Memory B cell (primary cell): ENCODE results near the gene TRIM42.

Experiments
- ATAC-seq: fragments of 150-1000 bp; cut with Tn5 transposase; 2 replicates; pipeline ENCODE4 v1.10.0; 2021; ENCODE audit warnings: low read depth, mild to moderate bottlenecking, moderate library complexity
- DNase-seq, 2 donors: peaks; one replicate each; pipeline ENCODE4 v3.0.0; 2022; ENCODE audit warnings: low spot score in 2 of 2
- H3K27ac Mint-ChIP-seq: one replicate; pipeline ENCODE4 v1.8.0; 2022; ENCODE audit warnings: mild to moderate bottlenecking, moderate library complexity, mixed read lengths
- H3K27me3 Mint-ChIP-seq: one replicate; pipeline ENCODE4 v1.8.0; 2022; ENCODE audit warnings: mixed read lengths
- H3K36me3 Mint-ChIP-seq: one replicate; pipeline ENCODE4 v1.8.0; 2022; ENCODE audit warnings: mild to moderate bottlenecking, mixed read lengths
- H3K4me1 Mint-ChIP-seq: one replicate; pipeline ENCODE4 v1.8.0; 2022; ENCODE audit warnings: mixed read lengths
- H3K4me3 Mint-ChIP-seq: one replicate; pipeline ENCODE4 v1.8.0; 2022; ENCODE audit warnings: mild to moderate bottlenecking, moderate library complexity, mixed read lengths
- H3K9me3 Mint-ChIP-seq: one replicate; pipeline ENCODE4 v1.8.0; 2022; ENCODE audit warnings: mixed read lengths

TRIM42 gene

DNA sequence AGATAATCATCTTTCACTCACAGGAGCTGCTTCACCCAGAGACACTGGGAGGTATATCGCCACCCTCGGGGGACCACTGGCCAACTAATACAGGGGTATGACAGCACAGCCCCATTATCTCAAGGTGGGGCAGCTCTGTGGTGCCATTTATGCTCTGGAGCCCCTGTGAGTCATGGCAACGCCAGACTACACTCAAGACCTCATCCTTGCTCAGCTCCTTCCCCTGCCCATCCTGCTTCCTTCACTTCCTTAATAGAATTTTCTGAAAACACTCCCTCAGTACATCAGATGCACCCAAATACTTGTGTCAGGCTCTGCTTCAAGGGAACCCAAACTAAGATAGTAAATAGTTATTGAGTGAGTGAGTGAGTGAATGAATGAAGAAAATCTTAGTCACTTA lies 45.7 kb downstream of the TRIM42 start:
- ATAC-seq: no peak
- Mint-ChIP-seq H3K36me3 (no peaks in the 10 kb centered on the region), H3K27me3 (peaks cover 6% of the 10 kb centered on the region), H3K4me1 (no peaks in the 10 kb centered on the region), H3K9me3 (peaks cover 2% of the 10 kb centered on the region), H3K27ac (no peak overlapping the region), H3K4me3 (no peak overlapping the region)
- DNase-seq: no peak

GRCh38 chr3:140724856-140725812 lies 47.3 kb downstream of the TRIM42 start:
- peaks cover 2% of the 10 kb centered on the region for H3K9me3 Mint-ChIP-seq
- H3K4me1 Mint-ChIP-seq: no peaks in the 10 kb centered on the region
- H3K4me3 Mint-ChIP-seq: no peak overlapping the region
- H3K27me3 Mint-ChIP-seq: peaks cover 5% of the 10 kb centered on the region
- DNase-seq (no peak), ATAC-seq (no peak)
- H3K36me3 Mint-ChIP-seq: no peaks in the 10 kb centered on the region
- H3K27ac Mint-ChIP-seq: no peak overlapping the region

- no peaks in the 10 kb centered on the region for H3K36me3 Mint-ChIP-seq
- H3K4me1 Mint-ChIP-seq: no peaks in the 10 kb centered on the region
- H3K27me3 Mint-ChIP-seq: peaks cover 6% of the 10 kb centered on the region
- peaks cover 2% of the 10 kb centered on the region for H3K9me3 Mint-ChIP-seq
- no peak for DNase-seq
- no peak overlapping the region for H3K4me3 Mint-ChIP-seq
- H3K27ac Mint-ChIP-seq: no peak overlapping the region
- ATAC-seq: no peak
Observed at GRCh38 chr3:140726066-140726465, 48.2 kb downstream of the TRIM42 start.

- Mint-ChIP-seq H3K27me3 (peaks cover 10% of the 10 kb centered on the region), H3K36me3 (no peaks in the 10 kb centered on the region), H3K4me1 (peaks cover 2% of the 10 kb centered on the region), H3K27ac (no peak overlapping the region), H3K9me3 (peaks cover 2% of the 10 kb centered on the region), H3K4me3 (no peak overlapping the region)
- DNase-seq: no peak
- no peak for ATAC-seq
Observed at GRCh38 chr3:140727886-140728285, 50.0 kb downstream of the TRIM42 start.

DNA sequence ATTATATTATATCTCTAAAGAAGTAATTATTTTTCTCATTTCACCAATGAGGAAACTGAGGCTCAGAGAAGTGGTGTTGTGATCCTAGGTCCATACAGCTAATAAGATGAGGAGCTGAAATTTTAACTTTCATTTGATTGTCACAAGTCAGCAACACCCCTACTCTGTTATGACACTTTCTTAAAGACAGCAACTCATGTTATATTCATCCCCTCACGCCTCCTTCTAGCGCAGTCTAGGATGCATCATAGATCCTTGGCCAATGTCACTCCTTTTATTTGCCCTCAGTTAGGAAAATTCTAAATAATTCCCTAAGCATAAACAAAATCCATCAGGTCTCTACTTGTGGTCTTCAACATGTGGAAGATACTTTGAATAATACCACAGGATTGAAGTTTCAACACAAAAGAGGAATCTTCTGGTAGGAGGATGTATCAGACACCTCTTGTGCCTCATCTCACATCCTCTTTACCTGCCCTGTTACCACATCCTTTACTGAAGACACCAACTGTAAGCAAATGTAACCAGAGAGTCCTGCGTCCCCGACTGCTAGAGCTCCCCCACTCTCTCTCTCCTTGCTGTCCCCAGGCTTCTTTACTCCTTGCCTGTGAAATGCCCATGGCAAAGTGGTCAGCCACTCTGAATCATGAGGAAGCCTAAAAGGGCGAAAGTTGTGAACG lies 53.7 kb downstream of the TRIM42 start:
- Mint-ChIP-seq H3K4me3 (no peak overlapping the region), H3K36me3 (no peaks in the 10 kb centered on the region), H3K27me3 (peaks cover 8% of the 10 kb centered on the region), H3K27ac (no peak overlapping the region), H3K4me1 (peaks cover 2% of the 10 kb centered on the region), H3K9me3 (peaks cover 3% of the 10 kb centered on the region)
- no peak for DNase-seq
- no peak for ATAC-seq

GRCh38 chr3:140733623-140734022 lies 55.8 kb downstream of the TRIM42 start:
- Mint-ChIP-seq H3K36me3 (no peaks in the 10 kb centered on the region), H3K27me3 (peaks cover 14% of the 10 kb centered on the region), H3K27ac (no peak overlapping the region), H3K4me3 (no peak overlapping the region), H3K9me3 (peaks cover 3% of the 10 kb centered on the region), H3K4me1 (peaks cover 2% of the 10 kb centered on the region)
- DNase-seq: no peak
- ATAC-seq: no peak

DNA sequence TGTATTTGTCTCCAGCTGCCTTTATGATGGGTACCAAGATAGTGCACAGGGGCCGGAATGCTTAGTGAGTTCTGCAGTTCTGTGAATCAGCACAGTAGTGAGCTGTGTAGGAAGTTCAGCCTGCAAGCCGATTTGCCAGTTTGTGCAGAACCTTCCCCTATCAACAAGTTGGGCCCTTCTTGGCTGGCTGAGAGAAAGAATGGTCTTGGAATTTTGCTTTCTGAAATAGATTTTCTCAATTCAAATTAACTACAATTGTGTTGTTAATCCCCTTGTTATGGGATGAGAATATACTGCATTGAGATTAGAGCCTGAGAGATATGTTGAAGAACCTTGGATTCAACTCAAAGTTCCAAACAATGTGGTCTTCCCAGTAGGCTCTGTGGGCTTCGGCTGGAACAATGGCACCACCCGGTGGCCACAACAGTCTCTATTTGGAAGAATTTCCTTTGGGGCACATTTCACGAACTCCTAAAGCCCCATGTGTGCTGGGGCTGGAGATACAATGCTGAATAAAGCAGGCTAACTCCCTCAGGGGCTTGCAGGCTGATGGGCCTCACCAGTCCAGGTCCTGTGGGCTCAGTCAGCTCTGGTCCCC lies 59.1 kb downstream of the TRIM42 start:
- Mint-ChIP-seq H3K4me3 (no peak overlapping the region), H3K27me3 (peaks cover 12% of the 10 kb centered on the region), H3K27ac (no peak overlapping the region), H3K4me1 (peaks cover 2% of the 10 kb centered on the region), H3K9me3 (peaks cover 3% of the 10 kb centered on the region), H3K36me3 (no peaks in the 10 kb centered on the region)
- ATAC-seq: no peak
- no peak for DNase-seq

- Mint-ChIP-seq H3K9me3 (peaks cover 2% of the 10 kb centered on the region), H3K4me1 (no peaks in the 10 kb centered on the region), H3K36me3 (no peaks in the 10 kb centered on the region), H3K4me3 (no peak overlapping the region), H3K27me3 (peaks cover 11% of the 10 kb centered on the region), H3K27ac (no peak overlapping the region)
- no peak for ATAC-seq
- no peak for DNase-seq
Observed at GRCh38 chr3:140742116-140742515, 64.3 kb downstream of the TRIM42 start.

DNA sequence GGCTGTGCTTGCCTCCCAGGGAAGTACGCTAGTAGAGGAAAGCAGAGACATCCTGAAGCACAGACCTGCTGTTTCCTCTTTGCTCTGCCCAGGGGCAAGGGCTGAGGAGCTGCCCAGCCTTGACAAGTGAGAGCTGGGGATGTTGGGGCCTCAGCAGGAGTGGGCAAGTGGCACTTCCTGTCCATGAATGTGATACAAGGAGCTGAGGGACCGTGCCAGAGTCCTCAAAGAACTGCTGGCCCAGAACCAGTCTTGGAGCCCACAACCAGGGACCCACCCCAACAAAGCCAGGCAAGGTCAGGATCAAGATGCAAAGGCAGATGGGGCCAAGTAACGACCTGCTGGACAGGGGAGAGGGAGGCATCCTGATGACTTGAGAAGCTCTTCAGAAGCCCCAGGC lies 70.3 kb downstream of the TRIM42 start:
- DNase-seq: no peak
- no peaks in the 10 kb centered on the region for H3K4me1 Mint-ChIP-seq
- no peak for ATAC-seq
- peaks cover 11% of the 10 kb centered on the region for H3K27me3 Mint-ChIP-seq
- H3K9me3 Mint-ChIP-seq: peaks cover 2% of the 10 kb centered on the region
- H3K27ac Mint-ChIP-seq: no peak overlapping the region
- no peaks in the 10 kb centered on the region for H3K36me3 Mint-ChIP-seq
- no peak overlapping the region for H3K4me3 Mint-ChIP-seq

DNA sequence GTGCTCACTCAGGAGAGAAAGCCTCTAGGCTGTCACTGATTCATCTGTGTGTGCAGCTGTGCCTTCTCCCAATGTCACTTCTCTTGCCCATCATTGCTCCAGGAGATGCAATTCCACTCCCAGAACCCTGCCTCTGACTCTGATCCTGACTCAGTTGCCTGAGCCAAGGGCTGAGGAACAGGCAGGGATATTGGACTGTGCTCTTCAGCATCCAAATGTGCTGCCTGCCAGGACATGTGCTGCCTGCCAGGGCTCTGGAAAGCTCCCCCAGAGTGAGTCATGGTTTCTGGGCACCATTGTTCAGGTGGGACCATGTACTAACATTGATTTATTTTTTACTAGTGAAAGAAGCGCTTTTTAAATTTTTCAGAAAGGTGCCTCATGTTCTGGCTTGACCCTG lies 71.0 kb downstream of the TRIM42 start:
- DNase-seq (no peak), ATAC-seq (no peak)
- Mint-ChIP-seq H3K36me3 (no peaks in the 10 kb centered on the region), H3K4me1 (no peaks in the 10 kb centered on the region), H3K27me3 (peaks cover 11% of the 10 kb centered on the region), H3K27ac (no peak overlapping the region), H3K9me3 (peaks cover 2% of the 10 kb centered on the region), H3K4me3 (no peak overlapping the region)
